RWPE2 (cell line): ENCODE measurements around the gene MEF2C.

Experiments used
- ATAC-seq: fragments of 200-7000 bp; cut with Tn5 transposase; 3 replicates; pipeline ENCODE4 v1.9.1; 2021; ENCODE audit warnings: low read depth
- DNase-seq: peaks from one replicate; pipeline ENCODE4 v3.0.0-alpha.2; 2020; ENCODE audit warnings: low spot score
- H3K27ac ChIP-seq: fragments of 450-650 bp; 2 replicates; pipeline ENCODE4 v1.5.1; 2017; ENCODE audit warnings: mild to moderate bottlenecking; ENCODE audit not compliant: poor library complexity, severe bottlenecking
- H3K27me3 ChIP-seq: fragments of 250-450 bp; sonication (Bioruptor Pico); 2 replicates; pipeline ENCODE4 v1.5.1; 2021; ENCODE audit warnings: mild to moderate bottlenecking, moderate library complexity; ENCODE audit not compliant: insufficient read depth, poor library complexity, severe bottlenecking
- H3K36me3 ChIP-seq: fragments of 250-450 bp; sonication (Bioruptor Pico); 2 replicates; pipeline ENCODE4 v1.5.1; 2020; ENCODE audit warnings: low read depth, mild to moderate bottlenecking, moderate library complexity
- H3K4me1 ChIP-seq: fragments of 250-450 bp; sonication (Bioruptor Pico); 2 replicates; pipeline ENCODE4 v1.5.1; 2021; ENCODE audit warnings: mild to moderate bottlenecking, moderate library complexity; ENCODE audit not compliant: insufficient read depth, poor library complexity, severe bottlenecking
- H3K4me3 ChIP-seq: fragments of 250-450 bp; sonication (Bioruptor Pico); 2 replicates; pipeline ENCODE4 v1.5.1; 2021; ENCODE audit warnings: mild to moderate bottlenecking, moderate library complexity; ENCODE audit not compliant: severe bottlenecking
- H3K9me3 ChIP-seq: fragments of 250-450 bp; sonication (Bioruptor Pico); 2 replicates; pipeline ENCODE4 v1.5.1; 2021; ENCODE audit warnings: mild to moderate bottlenecking, moderate library complexity; ENCODE audit not compliant: severe bottlenecking
- CTCF ChIP-seq: fragments of 450-650 bp; IDR thresholded peaks from one replicate; pipeline ENCODE4 v1.5.1; 2017; ENCODE audit warnings: mild to moderate bottlenecking, moderate library complexity; ENCODE audit not compliant: poor library complexity, severe bottlenecking

The MEF2C gene

GRCh38 chr5:88729829-88730182, 153.2 kb downstream of the MEF2C start:
- Histone ChIP-seq H3K36me3 (no peaks in the 10 kb centered on the region), H3K27me3 (peaks cover 18% of the 10 kb centered on the region)

DNA sequence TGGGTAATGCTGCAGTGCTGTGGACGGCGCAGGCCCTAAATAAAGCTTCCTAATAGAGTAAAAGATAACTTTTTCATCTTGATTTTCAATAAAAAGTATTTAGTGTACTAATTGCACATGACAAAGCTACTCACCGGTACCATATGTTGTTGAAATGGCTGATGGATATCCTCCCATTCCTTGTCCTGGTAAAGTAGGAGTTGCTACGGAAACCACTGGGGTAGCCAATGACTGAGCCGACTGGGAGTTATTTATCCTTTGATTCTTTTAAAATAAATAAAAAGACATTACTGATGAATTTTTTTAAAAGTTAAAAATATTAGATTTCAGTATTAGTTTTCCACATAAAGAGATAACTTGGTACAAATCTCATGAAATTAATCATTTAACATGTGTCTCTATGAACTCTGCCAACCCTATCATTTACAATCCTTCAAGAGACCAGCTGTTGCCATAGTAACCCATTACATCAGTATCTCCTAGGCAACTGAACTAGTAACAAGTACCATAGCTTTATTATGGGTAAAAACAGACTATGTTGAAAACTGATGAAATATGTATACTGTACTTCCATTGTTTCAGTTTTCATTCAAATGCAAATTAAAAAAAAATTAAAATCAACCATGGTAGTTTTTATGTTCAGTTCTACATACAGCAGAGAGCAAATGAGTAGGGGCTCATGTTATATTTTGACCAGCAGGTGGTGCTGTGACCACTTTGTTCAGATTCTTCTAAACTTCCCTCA, 153.7 kb downstream of the MEF2C start:
- ATAC-seq = peak; percentile 87
- no peaks in the 10 kb centered on the region for H3K36me3 ChIP-seq
- TF ChIP-seq CTCF = peak; percentile 94
- peaks cover 17% of the 10 kb centered on the region for H3K27me3 ChIP-seq
- H3K9me3 ChIP-seq = no peaks in the 10 kb centered on the region
- no peak overlapping the region for H3K27ac ChIP-seq
- H3K4me3 ChIP-seq = no peak overlapping the region
- H3K4me1 ChIP-seq = no peaks in the 10 kb centered on the region
- DNase-seq = no peak

More at GRCh38 chr5:88729829-88730182, 153.2 kb downstream of the MEF2C start:
- H3K9me3 ChIP-seq = no peaks in the 10 kb centered on the region
- no peak for ATAC-seq
- DNase-seq = no peak
- peak; percentile 62 for TF ChIP-seq CTCF
- H3K4me3 ChIP-seq = no peak overlapping the region
- no peaks in the 10 kb centered on the region for H3K4me1 ChIP-seq
- H3K27ac ChIP-seq = no peak overlapping the region

GRCh38 chr5:88727705-88728313, 155.2 kb downstream of the MEF2C start:
- peaks cover 20% of the 10 kb centered on the region for H3K27me3 ChIP-seq
- no peaks in the 10 kb centered on the region for H3K36me3 ChIP-seq
- DNase-seq (no peak), ATAC-seq (no peak)
- peak; percentile 91 for TF ChIP-seq CTCF
- H3K4me1 ChIP-seq = no peaks in the 10 kb centered on the region
- H3K4me3 ChIP-seq = no peak overlapping the region
- no peaks in the 10 kb centered on the region for H3K9me3 ChIP-seq
- no peak overlapping the region for H3K27ac ChIP-seq

GRCh38 chr5:88725454-88725853, 157.5 kb downstream of the MEF2C start:
- Histone ChIP-seq H3K36me3 (no peaks in the 10 kb centered on the region), H3K9me3 (no peaks in the 10 kb centered on the region), H3K4me1 (no peaks in the 10 kb centered on the region), H3K27ac (no peak overlapping the region), H3K4me3 (no peak overlapping the region), H3K27me3 (peaks cover 35% of the 10 kb centered on the region)
- DNase-seq (no peak), ATAC-seq (no peak)
- TF ChIP-seq CTCF = no peak

- Histone ChIP-seq H3K27me3 (peaks cover 41% of the 10 kb centered on the region), H3K4me1 (no peaks in the 10 kb centered on the region), H3K27ac (no peak overlapping the region), H3K4me3 (no peak overlapping the region), H3K36me3 (no peaks in the 10 kb centered on the region), H3K9me3 (no peaks in the 10 kb centered on the region)
- peak; percentile 70 for TF ChIP-seq CTCF
- ATAC-seq (peak; percentile 35; the same call in 1 of the 3 replicates), DNase-seq (no peak)
These were observed 158.8 kb downstream of the MEF2C start for GRCh38 chr5:88724201-88724600.
